Measurements from ENCODE around the gene GABRP.

- TF ChIP-seq ZNF76 (tag by site-specific recombination; IDR thresholded peaks at IDR 0.05; ENCODE audit: borderline replicate concordance, low read depth) (no peak), ZFP37 (tag by site-specific recombination; IDR thresholded peaks at IDR 0.05) (no peak), ZBTB20 (tag by site-specific recombination; IDR thresholded peaks at IDR 0.05) (no peak), ZBTB48 (tag by site-specific recombination; IDR thresholded peaks at IDR 0.05) (no peak), ZNF280D (tag by site-specific recombination; IDR thresholded peaks at IDR 0.05) (no peak), ZNF560 (tag by site-specific recombination; IDR thresholded peaks at IDR 0.05; ENCODE audit: borderline replicate concordance) (no peak), ZNF530 (tag by site-specific recombination; IDR thresholded peaks at IDR 0.05; ENCODE audit: low read depth) (no peak), ZNF692 (tag by site-specific recombination; IDR thresholded peaks at IDR 0.05) (no peak), REST (tag by site-specific recombination; IDR thresholded peaks at IDR 0.05) (no peak), ZNF292 (tag by site-specific recombination; IDR thresholded peaks at IDR 0.05; ENCODE audit: borderline replicate concordance, low read depth) (no peak)
Measured at GRCh38 chr5:170740551-170741205, 42.8 kb upstream of the GABRP start.

All from HEK293 (cell line).